LNCaP clone FGC (cell line): ENCODE results near the gene PTCH1.

Experiments
- DNase-seq: peaks from one replicate; pipeline ENCODE4 v3.0.0-alpha.2; 2011; ENCODE audit warnings: low read depth
- H3K4me3 ChIP-seq: 2 replicates; pipeline ENCODE4 v1.5.1; 2011; ENCODE audit warnings: mild to moderate bottlenecking, low read depth, low read length, control low read depth
- CTCF ChIP-seq: IDR thresholded peaks from 2 replicates; pipeline ENCODE4 v1.5.1; 2012; ENCODE audit warnings: mild to moderate bottlenecking; ENCODE audit not compliant: control insufficient read depth, insufficient read depth; ENCODE audit errors: extremely low read depth

PTCH1 gene

GRCh38 chr9:95552255-95552654, 35.5 kb upstream of the PTCH1 start:
- no peak for DNase-seq
- no peak for TF ChIP-seq CTCF
- no peak overlapping the region for H3K4me3 ChIP-seq

GRCh38 chr9:95551406-95551805, 34.6 kb upstream of the PTCH1 start:
- H3K4me3 ChIP-seq, result no peak overlapping the region
- no peak for TF ChIP-seq CTCF
- no peak for DNase-seq

GRCh38 chr9:95545831-95546567, 29.2 kb upstream of the PTCH1 start:
- no peak overlapping the region for H3K4me3 ChIP-seq
- no peak for DNase-seq

GRCh38 chr9:95533996-95534680, 17.4 kb upstream of the PTCH1 start:
- H3K4me3 ChIP-seq, result no peak overlapping the region
- TF ChIP-seq CTCF, result no peak
- DNase-seq, result no peak

More at GRCh38 chr9:95545831-95546567, 29.2 kb upstream of the PTCH1 start:
- no peak for TF ChIP-seq CTCF

- no peak for DNase-seq
- TF ChIP-seq CTCF, result no peak
These were observed 13.1 kb upstream of the PTCH1 start for GRCh38 chr9:95529910-95530309.

GRCh38 chr9:95528908-95529502, 12.2 kb upstream of the PTCH1 start:
- DNase-seq, result no peak
- no peak for TF ChIP-seq CTCF
- no peak overlapping the region for H3K4me3 ChIP-seq

More at GRCh38 chr9:95529910-95530309, 13.1 kb upstream of the PTCH1 start:
- no peak overlapping the region for H3K4me3 ChIP-seq
